Neural progenitor cell (in vitro differentiated cells): Measurements from ENCODE around the gene MYL7. TPM values are rescaled to one million over a fixed set of nuclear protein-coding genes. Genes with fewer than 3 reads are reported as not detected.
"Not testable (repeated sequence)": the region's sequence is repeated elsewhere in the genome, so short reads cannot be mapped to it uniquely, and the experiment has no call there.

ENCODE experiments used
- DNase-seq: peaks from one replicate; pipeline ENCODE4 v3.0.0-alpha.2; 2016; ENCODE audit warnings: low spot score
- H2AFZ ChIP-seq: fragments of 200-600 bp; sonication (generic); replicated peaks from 2 replicates; pipeline ENCODE4 v1.6.1; 2016; ENCODE audit warnings: antibody characterized with exemption
- H3F3A ChIP-seq: fragments of 200-600 bp; sonication (generic); 2 replicates; pipeline ENCODE4 v1.6.1; 2016; ENCODE audit warnings: antibody characterized with exemption, low read depth
- H3K27ac ChIP-seq: fragments of 200-600 bp; sonication (generic); 2 replicates; pipeline ENCODE4 v1.5.1; 2016; ENCODE audit warnings: mild to moderate bottlenecking
- H3K27me3 ChIP-seq: fragments of 200-600 bp; sonication (generic); 2 replicates; pipeline ENCODE4 v1.6.1; 2016; ENCODE audit warnings: mild to moderate bottlenecking, moderate library complexity
- H3K36me3 ChIP-seq: fragments of 200-600 bp; sonication (generic); 2 replicates; pipeline ENCODE4 v1.5.1; 2016
- H3K4me1 ChIP-seq: fragments of 200-600 bp; sonication (generic); 2 replicates; pipeline ENCODE4 v1.6.1; 2016; ENCODE audit warnings: mixed run types
- H3K4me2 ChIP-seq: fragments of 200-600 bp; sonication (generic); 2 replicates; pipeline ENCODE4 v1.6.1; 2016
- H3K4me3 ChIP-seq: fragments of 200-600 bp; sonication (generic); 2 replicates; pipeline ENCODE4 v1.5.1; 2016
- H3K79me2 ChIP-seq: fragments of 200-600 bp; sonication (generic); 2 replicates; pipeline ENCODE4 v1.6.1; 2016; ENCODE audit warnings: low read depth
- H3K9ac ChIP-seq: fragments of 200-600 bp; sonication (generic); 2 replicates; pipeline ENCODE4 v1.6.1; 2016
- H3K9me3 ChIP-seq: fragments of 200-600 bp; sonication (generic); 2 replicates; pipeline ENCODE4 v1.5.1; 2016; ENCODE audit warnings: low read depth
- H4K20me1 ChIP-seq: fragments of 200-600 bp; sonication (generic); 2 replicates; pipeline ENCODE4 v1.6.1; 2016; ENCODE audit warnings: low read depth
- H3K27ac Mint-ChIP-seq: 3 replicates; pipeline ENCODE4 v1.8.0; 2021; ENCODE audit warnings: mixed read lengths
- H3K27me3 Mint-ChIP-seq: 2 replicates; pipeline ENCODE4 v1.8.0; 2022; ENCODE audit warnings: low read depth, mild to moderate bottlenecking, inconsistent platforms, moderate library complexity, mixed read lengths; ENCODE audit not compliant: insufficient read depth
- H3K36me3 Mint-ChIP-seq: 3 replicates; pipeline ENCODE4 v1.8.0; 2021; ENCODE audit warnings: mixed read lengths
- H3K4me1 Mint-ChIP-seq: 3 replicates; pipeline ENCODE4 v1.8.0; 2021; ENCODE audit warnings: mixed read lengths
- H3K4me3 Mint-ChIP-seq: 3 replicates; pipeline ENCODE4 v1.8.0; 2021; ENCODE audit warnings: mild to moderate bottlenecking, moderate library complexity, mixed read lengths
- H3K9me3 Mint-ChIP-seq: 3 replicates; pipeline ENCODE4 v1.8.0; 2020; ENCODE audit warnings: mixed read lengths
- CTCF ChIP-seq: fragments of 200-600 bp; sonication (generic); IDR thresholded peaks from 2 replicates; pipeline ENCODE4 v1.5.1; 2017; ENCODE audit warnings: antibody characterized with exemption, mild to moderate bottlenecking
- EZH2 ChIP-seq: fragments of 200-600 bp; sonication (generic); IDR thresholded peaks from 2 replicates; pipeline ENCODE4 v1.6.1; 2017; ENCODE audit warnings: antibody characterized with exemption, mild to moderate bottlenecking, moderate library complexity
- EZH2phosphoT487 ChIP-seq: fragments of 200-600 bp; sonication (generic); IDR thresholded peaks from 2 replicates; pipeline ENCODE4 v1.6.1; 2017; ENCODE audit warnings: antibody characterized with exemption
- total RNA-seq: library from RNA; depleted of rRNA; stranded (reverse); fragments of >200 nt; gene quantifications from 2 replicates; pipeline ENCODE4 v1.2.3, GENCODE V29; 2015; ENCODE audit warnings: low replicate concordance

The MYL7 gene
- total RNA-seq, 1 donor from 2014 or later, result not detected

DNA sequence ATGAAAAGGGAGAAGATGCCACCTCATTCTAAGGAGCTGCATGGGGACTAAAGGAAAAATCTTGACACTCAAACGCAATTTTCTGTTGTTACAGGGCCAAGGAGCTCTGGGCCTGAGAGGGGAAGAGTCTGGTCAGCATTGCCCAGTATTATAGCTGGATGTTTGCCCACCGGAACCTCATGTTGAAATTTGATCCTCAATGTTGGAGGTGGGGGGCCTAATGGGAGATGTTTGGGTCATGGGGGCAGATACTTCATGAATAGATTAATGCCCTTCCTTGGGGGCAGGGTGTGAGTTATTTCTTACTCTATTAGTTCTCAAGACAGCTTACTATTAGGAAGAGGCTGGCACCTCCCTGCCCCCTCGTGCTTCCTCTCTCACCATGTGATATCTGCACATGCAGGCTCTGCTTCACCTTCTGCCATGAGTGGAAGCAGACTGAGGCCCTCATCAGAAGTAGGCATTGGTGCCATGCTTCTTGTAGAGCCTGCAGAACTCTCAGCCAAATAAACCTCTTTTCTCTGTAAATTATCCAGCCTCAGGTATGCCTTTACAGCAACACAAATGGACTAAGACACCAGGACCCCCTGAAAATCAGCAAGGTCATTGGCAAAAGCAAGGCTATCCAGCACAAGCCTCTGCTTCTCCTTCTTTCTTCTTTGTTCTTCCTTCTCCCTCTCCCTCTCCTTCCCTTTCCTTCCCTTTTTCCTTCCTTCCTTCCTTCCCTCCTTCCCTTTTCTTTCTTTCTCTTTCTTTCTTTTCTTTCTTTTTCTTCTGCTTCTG lies 33.0 kb upstream of the MYL7 start:
- no peak overlapping the region for H3K4me2 ChIP-seq
- H2AFZ ChIP-seq, result no peak overlapping the region
- H3K27ac Mint-ChIP-seq, result no peak overlapping the region
- no peak overlapping the region for H3K4me3 Mint-ChIP-seq
- TF ChIP-seq CTCF (no peak), EZH2phosphoT487 (no peak), EZH2 (no peak)
- H3K79me2 ChIP-seq, result no peaks in the 10 kb centered on the region
- no peak overlapping the region for H3K27ac ChIP-seq
- no peaks in the 10 kb centered on the region for H3K9me3 ChIP-seq
- DNase-seq, result no peak
- H3K4me3 ChIP-seq, result no peak overlapping the region
- H3F3A ChIP-seq, result no peaks in the 10 kb centered on the region
- no peaks in the 10 kb centered on the region for H3K36me3 Mint-ChIP-seq
- no peaks in the 10 kb centered on the region for H3K36me3 ChIP-seq
- H3K4me1 ChIP-seq, result peaks cover 4% of the 10 kb centered on the region
- no peaks in the 10 kb centered on the region for H4K20me1 ChIP-seq
- peaks cover 1% of the 10 kb centered on the region for H3K27me3 Mint-ChIP-seq
- H3K9ac ChIP-seq, result no peak overlapping the region
- H3K9me3 Mint-ChIP-seq, result peaks cover 8% of the 10 kb centered on the region
- peaks cover 6% of the 10 kb centered on the region for H3K27me3 ChIP-seq
- H3K4me1 Mint-ChIP-seq, result peaks cover 25% of the 10 kb centered on the region

- H3K27ac ChIP-seq, result no peak overlapping the region
- H3K9me3 ChIP-seq, result no peaks in the 10 kb centered on the region
- TF ChIP-seq EZH2phosphoT487 (no peak), EZH2 (no peak), CTCF (no peak)
- H3K27me3 ChIP-seq, result peaks cover 6% of the 10 kb centered on the region
- no peaks in the 10 kb centered on the region for H3K36me3 ChIP-seq
- peaks cover 3% of the 10 kb centered on the region for H3K27me3 Mint-ChIP-seq
- no peak overlapping the region for H3K4me3 Mint-ChIP-seq
- H3K4me3 ChIP-seq, result no peak overlapping the region
- no peaks in the 10 kb centered on the region for H3K79me2 ChIP-seq
- no peaks in the 10 kb centered on the region for H4K20me1 ChIP-seq
- no peaks in the 10 kb centered on the region for H3K36me3 Mint-ChIP-seq
- H3K4me2 ChIP-seq, result no peak overlapping the region
- H2AFZ ChIP-seq, result no peak overlapping the region
- peaks cover 8% of the 10 kb centered on the region for H3K9me3 Mint-ChIP-seq
- no peak for DNase-seq
- peaks cover 20% of the 10 kb centered on the region for H3K4me1 Mint-ChIP-seq
- H3K9ac ChIP-seq, result no peak overlapping the region
- no peaks in the 10 kb centered on the region for H3F3A ChIP-seq
- peaks cover 4% of the 10 kb centered on the region for H3K4me1 ChIP-seq
- no peak overlapping the region for H3K27ac Mint-ChIP-seq
Observed at GRCh38 chr7:44172803-44173424, 31.8 kb upstream of the MYL7 start.

DNA sequence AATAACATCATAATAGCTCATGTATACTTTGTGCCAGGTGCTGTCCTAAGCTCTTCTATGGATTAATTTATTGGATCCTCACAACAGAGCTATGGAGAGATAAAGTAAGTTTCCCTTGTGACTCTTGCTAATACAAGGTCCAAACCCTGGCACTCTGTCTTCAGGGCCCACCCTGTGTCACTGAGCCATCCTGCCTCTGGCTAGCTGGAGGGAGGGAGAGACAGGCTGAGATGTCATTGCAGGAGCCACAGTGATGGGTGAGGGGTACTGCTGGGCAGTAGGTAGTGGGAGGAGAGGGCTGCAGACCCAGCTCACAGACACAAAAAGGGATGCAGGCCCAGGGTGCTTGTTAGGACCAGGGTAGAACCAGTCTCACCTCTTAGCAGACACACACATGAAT lies 31.2 kb upstream of the MYL7 start:
- Histone ChIP-seq H3F3A (no peaks in the 10 kb centered on the region), H3K27me3 (peaks cover 6% of the 10 kb centered on the region), H3K4me1 (no peaks in the 10 kb centered on the region), H3K79me2 (no peaks in the 10 kb centered on the region), H2AFZ (no peak overlapping the region), H3K27ac (no peak overlapping the region), H3K4me3 (no peak overlapping the region), H3K9me3 (no peaks in the 10 kb centered on the region), H3K4me2 (no peak overlapping the region), H4K20me1 (no peaks in the 10 kb centered on the region), H3K9ac (no peak overlapping the region), H3K36me3 (no peaks in the 10 kb centered on the region)
- Mint-ChIP-seq H3K27me3 (peaks cover 3% of the 10 kb centered on the region), H3K4me1 (peaks cover 15% of the 10 kb centered on the region), H3K36me3 (no peaks in the 10 kb centered on the region), H3K4me3 (no peak overlapping the region), H3K9me3 (peaks cover 8% of the 10 kb centered on the region), H3K27ac (no peak overlapping the region)
- TF ChIP-seq CTCF, result no peak
- TF ChIP-seq EZH2phosphoT487, result no peak
- no peak for TF ChIP-seq EZH2
- no peak for DNase-seq

DNA sequence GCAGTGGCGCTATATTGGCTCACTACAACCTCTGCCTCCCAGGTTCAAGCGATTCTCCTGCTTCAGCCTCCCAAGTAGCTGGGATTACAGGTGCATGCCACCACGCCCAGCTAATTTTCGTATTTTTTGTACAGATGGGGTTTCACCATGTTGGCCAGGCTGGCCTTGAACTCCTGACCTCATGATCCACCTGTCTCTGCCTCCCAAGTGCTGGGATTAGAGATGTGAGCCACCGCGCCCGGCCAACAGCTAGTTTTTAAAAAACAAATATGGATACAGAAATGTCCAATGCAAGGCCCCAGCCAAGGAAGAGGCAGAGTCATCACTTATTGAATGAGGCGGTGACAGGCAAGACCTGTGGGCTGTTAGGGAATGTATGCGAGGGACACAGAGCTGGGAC lies 30.8 kb upstream of the MYL7 start:
- not testable (repeated sequence) for H3K27ac ChIP-seq, H3K4me2 ChIP-seq, H3K27me3 Mint-ChIP-seq, H3K27ac Mint-ChIP-seq, H3K4me3 ChIP-seq, DNase-seq, H3K79me2 ChIP-seq, H3K9me3 Mint-ChIP-seq, H3K9me3 ChIP-seq, H3K36me3 ChIP-seq, H3K4me1 ChIP-seq, H3K36me3 Mint-ChIP-seq, H3K4me3 Mint-ChIP-seq, H4K20me1 ChIP-seq, H3F3A ChIP-seq, H2AFZ ChIP-seq, H3K9ac ChIP-seq, H3K27me3 ChIP-seq
- peaks cover 11% of the 10 kb centered on the region for H3K4me1 Mint-ChIP-seq
